Uterus (tissue), 2 donors: Measurements from ENCODE around the gene ALDH6A1.

ENCODE experiments used
- POLR2A ChIP-seq, 2 donors: fragments of 450-650 bp; IDR thresholded peaks; one replicate each; pipeline ENCODE4 v1.6.1; 2016; ENCODE audit warnings: antibody characterized with exemption in 2 of 2, mild to moderate bottlenecking in 1 of 2, moderate library complexity in 1 of 2
- TF ChIP-seq, protein P1 (sequence below), 4 experiments: fragments of 200-600 bp in 2 of 4; fragments of 450-650 bp in 2 of 4; sonication (generic) in 2 of 4; IDR thresholded peaks; one replicate each; pipeline ENCODE4 v1.5.1; 2016 to 2019; ENCODE audit warnings: antibody characterized with exemption in 4 of 4, mild to moderate bottlenecking in 2 of 4, moderate library complexity in 1 of 4

DNA sequence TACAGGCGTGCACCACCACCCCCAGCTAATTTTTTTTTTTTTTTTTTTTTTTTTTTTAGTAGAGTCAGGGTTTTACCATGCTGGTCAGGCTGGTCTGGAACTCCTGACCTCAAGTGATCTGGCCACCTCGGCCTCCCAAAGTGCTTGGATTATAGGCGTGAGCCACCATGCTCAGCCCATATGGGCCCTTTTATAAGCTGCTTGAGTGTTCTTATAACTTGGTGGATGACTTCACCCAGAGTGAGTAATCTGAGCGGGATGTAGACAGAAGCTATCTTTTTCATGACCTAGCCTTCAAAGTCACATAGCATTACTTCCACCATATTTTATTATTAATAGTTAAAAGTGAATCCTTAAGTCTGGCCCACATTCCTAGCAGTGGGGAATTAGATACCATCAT, 48.7 kb downstream of the ALDH6A1 start:
- TF ChIP-seq POLR2A (IDR thresholded peaks at IDR 0.05) = no peak
- TF ChIP-seq, protein P1, sequence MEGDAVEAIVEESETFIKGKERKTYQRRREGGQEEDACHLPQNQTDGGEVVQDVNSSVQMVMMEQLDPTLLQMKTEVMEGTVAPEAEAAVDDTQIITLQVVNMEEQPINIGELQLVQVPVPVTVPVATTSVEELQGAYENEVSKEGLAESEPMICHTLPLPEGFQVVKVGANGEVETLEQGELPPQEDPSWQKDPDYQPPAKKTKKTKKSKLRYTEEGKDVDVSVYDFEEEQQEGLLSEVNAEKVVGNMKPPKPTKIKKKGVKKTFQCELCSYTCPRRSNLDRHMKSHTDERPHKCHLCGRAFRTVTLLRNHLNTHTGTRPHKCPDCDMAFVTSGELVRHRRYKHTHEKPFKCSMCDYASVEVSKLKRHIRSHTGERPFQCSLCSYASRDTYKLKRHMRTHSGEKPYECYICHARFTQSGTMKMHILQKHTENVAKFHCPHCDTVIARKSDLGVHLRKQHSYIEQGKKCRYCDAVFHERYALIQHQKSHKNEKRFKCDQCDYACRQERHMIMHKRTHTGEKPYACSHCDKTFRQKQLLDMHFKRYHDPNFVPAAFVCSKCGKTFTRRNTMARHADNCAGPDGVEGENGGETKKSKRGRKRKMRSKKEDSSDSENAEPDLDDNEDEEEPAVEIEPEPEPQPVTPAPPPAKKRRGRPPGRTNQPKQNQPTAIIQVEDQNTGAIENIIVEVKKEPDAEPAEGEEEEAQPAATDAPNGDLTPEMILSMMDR (IDR thresholded peaks at IDR 0.05) = no peak
